ENCODE data around the gene TMEM107.
"Not testable (repeated sequence)": the region's sequence is repeated elsewhere in the genome, so short reads cannot be mapped to it uniquely, and the experiment has no call there.

TMEM107 gene

GRCh38 chr17:8176197-8176940, at the start of gene TMEM107:
Gene TMEM107 (minus strand): TSS chr17:8176380. CDS start chr17:8176286, 94 bp downstream.
- peak; percentile 76 for DNase-seq

DNA sequence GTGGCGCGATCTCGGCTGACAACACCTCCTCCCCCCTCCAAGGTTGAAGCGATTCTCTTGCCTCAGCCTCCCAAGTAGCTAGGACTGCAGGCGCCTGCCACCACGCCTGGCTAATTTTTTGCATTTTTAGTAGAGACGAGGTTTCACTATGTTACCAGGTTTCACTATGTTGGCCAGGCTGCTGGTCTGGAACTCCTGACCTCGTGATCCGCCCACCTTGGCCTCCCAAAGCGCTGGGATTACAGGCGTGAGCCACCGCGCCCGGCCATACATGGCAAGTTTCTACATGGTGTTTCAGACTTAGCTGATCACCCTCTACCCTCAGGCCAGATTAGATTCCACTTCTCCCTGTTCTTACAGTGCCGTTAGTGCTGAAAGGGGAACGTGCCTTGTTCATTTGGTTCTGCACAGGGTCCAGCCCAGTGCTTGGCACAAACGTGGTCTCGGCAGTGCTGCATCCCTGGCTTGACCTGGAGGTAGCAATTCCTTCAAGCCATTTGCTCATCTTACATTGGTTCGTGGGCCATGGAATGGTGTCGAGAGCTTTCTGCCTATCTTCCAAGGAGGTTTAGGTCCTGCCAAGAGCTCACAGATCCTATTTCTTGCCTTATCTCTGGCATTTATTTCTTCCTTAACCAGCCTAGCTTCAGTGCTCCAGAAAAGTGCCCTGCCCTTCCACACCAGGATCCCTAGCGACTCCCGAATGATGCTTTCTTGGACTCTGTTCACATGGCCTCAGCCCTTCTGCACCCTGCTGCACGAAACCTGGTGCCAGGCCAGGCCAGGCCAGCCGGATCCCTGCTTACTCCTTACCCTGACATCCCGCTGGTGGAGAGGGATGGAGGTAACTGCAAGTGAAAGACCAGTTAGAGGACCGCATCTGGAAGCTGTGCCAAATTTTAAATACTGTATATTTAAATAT, 49.0 kb upstream of the TMEM107 start:
- DNase-seq = no peak

DNA sequence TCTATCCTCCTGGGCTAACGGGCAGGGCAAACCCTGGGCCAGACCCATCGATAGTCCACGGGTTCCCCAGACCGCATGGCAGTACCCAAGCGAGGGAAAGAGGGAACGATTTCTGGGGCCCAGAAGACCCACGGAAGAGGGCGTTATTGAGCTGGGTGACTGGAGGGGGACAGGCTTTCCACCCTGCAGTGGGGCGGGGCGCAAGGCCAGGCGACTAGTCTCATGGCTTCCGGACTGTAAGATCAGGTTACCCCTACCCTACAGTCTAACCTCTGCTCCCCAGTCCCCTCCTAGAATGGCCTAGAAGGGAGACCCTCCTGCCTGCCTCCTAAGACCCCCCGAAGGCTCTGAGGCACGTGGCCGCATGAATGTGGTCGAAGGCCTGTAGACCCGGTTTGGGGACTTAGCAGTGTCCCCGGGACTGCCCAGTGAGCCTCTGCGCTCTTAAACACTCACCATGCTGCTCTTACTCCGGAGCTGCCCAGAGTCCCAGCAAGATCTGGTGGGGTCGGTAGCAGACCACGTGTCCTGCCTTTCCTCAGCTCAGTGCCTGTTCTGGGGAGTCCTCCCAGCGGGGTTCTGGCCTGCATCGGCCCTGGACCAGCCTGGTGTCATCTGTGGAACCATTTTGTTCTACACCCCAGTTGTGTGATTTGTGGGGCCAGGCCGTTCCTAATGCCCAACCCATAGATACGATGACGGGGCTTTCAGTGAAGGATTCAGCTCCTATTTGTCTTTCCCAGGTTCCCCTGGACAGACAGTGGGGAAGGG, 47.4 kb upstream of the TMEM107 start:
- peak; percentile 68 for DNase-seq

DNA sequence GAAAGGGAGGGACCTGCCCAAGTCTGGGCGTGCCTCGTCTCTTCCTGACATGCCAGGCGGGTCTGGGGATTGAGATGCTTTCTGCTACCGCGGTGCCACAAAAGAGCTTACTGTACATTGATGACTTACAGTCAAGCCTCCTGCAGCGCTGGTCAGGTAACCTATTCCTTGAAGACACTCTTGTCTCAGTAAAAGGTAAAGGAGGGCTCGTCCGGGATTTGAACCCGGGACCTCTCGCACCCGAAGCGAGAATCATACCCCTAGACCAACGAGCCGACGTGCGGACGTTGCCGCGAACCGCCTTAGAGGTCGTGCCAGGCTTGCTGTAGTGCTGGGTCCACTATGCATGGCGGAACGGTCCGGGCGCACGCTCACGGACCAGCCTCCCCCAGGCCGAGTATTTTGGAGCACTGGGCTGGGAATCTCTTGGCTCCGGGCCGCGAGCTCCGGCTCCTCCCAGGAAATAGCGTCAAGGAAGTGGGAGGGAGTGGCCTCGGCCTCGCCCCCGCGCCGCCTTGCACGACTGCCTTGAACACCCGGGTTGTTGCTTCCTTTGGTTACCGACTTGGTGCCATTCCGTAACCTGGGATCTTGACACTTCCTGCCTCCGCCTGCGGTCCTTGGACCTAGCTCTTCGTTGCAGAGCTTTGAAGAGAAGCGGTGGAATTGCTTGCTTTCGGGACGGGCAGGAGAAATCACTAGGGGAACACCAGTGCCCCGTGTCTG, 46.6 kb upstream of the TMEM107 start:
- peak; percentile 94 for DNase-seq

GRCh38 chr17:8222380-8222629, 46.1 kb upstream of the TMEM107 start:
- no peak for DNase-seq

DNA sequence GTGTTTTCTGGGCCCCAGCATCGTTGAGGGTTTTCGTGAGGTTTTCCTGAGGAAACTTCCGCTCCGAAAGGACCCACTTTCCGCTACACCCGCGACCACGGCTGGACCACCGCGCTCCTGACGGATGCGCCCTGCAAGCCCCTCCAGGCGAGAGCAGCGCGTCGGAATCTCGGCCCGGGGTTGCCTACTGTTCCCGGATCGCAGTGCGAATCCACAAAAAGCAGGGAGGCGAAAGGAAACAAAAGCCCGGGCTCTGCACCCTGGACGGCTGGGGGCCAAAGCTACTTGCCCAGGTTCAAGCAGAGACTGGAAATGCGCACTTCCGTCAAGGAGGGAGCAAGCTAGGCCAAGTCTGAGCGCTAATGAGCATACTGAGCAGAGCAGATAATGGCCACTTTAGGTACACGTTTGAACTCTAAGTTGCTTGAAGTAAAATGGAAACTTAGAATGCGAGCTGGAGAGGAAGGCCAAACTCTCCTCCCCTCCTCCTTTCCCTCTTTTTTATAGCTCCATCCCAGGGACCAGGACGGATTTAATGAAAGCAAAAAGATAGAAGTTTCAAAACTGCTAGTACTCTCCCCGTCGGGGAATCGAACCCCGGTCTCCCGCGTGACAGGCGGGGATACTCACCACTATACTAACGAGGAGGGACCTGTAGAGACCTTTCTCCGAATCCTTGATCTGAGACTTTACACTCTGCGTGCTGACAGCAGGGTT, 45.6 kb upstream of the TMEM107 start:
- DNase-seq = peak; percentile 92

GRCh38 chr17:8220783-8221662, 44.8 kb upstream of the TMEM107 start:
- peak; percentile 92 for DNase-seq

GRCh38 chr17:8214000-8214399, 37.8 kb upstream of the TMEM107 start:
- not testable (repeated sequence) for DNase-seq

DNA sequence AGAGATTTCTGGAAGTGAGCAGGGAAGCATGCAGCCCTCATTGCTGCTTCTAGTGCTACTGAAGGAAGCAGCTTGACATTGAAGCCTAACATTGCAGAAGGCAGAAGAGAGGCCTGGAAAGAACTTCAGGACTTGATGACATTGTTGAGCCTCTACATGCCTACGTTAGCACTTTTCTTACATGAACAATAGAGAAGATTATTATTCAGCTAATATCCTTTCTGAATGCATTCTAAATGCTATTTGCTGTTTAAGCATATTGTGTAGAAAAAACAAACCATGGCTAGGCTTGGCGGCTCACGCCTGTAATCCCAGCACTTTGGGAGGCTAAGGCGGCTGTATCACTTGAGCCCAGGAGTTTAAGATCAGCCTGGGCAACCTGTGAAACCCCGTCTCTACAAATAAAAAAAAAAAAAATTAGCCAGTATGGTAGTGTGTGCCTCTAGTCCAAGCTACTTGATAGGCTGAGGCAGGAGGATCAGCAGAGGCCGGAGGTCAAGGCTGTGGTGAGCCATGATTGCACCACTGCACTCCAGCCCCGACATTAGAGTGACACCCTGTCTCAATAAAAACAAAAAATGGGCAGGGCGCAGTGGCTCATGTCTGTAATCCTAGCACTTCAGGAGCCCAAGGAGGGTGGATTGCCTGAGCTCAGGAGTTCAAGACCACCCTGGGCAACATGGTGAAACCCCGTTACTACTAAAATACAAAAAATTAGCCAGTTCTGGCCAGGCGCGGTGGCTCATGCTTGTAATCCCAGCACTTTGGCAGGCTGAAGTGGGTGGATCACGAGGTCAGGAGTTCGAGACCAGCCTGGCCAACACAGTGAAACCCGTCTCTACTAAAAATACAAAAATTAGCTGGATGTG, 36.4 kb upstream of the TMEM107 start:
- no peak for DNase-seq

- no peak for DNase-seq
Observed at GRCh38 chr17:8210761-8211458, 34.7 kb upstream of the TMEM107 start.

- peak; percentile 91 for DNase-seq
Observed at GRCh38 chr17:8209907-8210760, 34.0 kb upstream of the TMEM107 start, which contains the start of gene AURKB. Gene AURKB (minus strand): TSS chr17:8210575. CDS start chr17:8210224, 351 bp downstream.

GRCh38 chr17:8206536-8206935, 30.4 kb upstream of the TMEM107 start:
- DNase-seq = no peak

DNA sequence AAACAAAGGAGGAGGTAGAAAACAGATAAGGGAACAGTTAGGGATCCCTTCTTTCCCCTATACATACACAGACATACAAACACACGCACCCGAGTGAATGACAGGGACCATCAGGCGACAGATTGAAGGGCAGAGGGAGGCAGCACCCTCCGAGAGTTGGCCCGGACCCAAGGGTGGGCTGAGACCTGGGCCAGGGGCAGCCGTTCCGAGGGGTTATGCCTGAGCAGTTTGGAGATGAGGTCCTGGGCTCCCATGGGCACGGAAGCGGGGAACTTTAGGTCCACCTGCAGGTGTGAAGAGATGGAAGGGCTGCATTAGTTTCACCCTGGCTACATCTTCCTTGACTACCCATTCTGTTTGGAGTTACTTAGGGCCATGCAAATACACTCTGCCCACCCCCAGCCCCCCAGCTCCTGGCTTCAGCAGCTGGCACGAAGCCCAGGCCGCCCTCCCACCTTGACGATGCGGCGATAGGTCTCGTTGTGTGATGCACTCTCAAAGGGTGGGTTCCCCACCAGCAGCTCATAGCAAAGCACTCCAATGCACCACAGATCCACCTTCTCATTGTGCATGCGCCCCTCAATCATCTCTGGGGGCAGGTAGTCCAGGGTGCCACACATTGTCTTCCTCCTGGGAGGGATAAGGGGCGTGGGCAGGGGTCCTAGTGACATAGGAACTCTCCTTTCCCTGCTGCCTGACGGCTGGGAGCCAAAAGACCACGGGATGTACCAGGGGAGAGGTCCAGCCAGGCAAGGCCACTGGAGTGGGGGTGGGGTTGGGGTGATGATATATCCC, 28.8 kb upstream of the TMEM107 start:
- no peak for DNase-seq

DNA sequence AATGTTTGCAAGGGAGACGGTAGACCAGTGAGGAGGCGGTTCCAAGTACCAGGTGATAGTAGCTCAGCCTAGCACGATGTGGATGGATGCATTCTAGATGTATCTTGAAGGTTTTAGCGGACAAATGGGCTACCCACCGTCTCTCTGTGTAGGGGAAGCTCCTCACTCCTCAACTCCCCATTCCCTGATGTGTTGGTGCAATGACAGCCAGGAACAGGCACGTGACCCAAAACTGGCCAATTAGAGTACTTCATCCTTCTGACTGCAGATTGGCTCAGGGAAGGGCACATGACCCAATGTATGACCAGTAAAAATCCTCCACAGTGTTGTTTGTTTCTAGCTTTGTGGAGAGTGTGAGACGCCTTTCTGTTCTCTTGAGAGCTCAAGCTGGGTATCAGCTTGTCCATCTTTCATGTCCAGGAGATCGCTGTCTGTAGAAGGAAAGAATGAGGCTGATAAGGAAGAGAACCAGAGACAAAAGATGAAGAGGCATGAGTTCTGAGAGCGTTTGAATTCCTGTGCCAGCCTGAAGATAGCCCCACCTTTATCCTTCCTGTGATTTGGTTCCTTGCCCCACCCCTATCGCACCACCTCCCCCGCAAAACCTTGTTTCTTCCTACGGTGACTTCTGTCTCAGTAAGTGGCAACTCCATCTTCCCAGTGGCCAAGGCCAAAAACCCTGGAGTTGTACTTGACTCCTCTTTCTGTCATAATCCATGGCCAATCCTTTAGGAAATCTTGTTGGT, 16.1 kb upstream of the TMEM107 start:
- DNase-seq = peak; percentile 97

DNA sequence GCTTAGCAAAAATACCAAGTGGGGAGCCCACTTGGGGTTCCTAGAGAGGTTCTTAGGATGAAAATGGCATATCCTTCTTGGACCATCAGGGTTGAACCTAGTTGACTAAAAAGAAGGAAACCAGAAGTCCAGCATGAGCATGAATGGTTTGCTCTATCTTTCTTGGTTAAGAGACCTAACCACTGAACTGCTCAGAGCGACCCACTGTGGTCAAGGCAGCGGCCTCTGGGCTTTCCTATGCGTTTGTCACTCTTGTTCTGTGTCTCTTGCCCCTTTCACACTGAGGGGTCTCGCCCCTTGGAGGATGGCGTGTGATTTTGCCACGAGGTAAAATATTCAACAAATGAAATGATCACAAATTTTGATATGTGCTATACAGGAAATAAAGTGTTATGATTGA, 14.3 kb upstream of the TMEM107 start:
- no peak for DNase-seq

DNA sequence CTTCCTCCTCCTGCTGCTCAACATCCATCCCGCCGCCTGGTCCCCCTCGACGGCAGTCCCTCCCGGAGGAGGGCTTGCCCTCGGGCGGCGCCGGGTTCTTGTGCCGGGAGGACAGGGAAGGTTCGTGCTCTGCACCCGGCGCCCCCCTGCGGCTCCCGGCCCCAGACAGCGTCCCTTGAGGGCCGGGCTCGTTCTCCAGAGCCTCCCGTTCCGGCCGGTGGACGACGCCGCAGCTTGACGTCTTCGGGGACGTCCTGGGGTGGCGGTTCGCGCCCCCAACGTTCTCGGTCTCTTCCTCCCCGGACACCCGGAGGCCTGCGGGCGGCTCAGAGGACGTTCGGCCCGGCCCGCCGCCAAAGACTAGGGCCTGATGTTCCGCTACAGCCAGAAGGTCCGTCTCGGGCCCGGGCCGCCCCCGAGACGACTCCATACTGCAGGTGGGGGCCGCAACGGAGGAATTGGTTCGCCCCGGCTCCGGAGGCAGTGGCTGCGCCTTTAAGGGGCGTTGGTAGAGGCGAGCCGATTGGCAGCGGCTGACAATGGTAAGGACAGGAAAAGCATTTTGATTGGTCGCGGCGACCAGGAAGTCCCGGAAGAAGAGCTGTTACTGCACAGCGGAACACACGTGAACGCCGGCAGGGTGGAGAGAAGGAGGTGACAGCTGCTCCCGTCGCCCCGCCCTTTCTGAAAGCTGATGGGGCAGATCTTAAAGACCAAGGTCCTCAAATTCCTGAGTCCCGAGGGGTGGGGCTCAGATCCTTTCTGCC, 13.7 kb upstream of the TMEM107 start, which contains the start of gene BORCS6:
Gene BORCS6, minus strand, starts transcription at position 470 of the 767 bp plus-strand sequence. Its CDS starts 40 bp downstream, at position 430.
- DNase-seq = peak; percentile 97

Measured in midbrain (tissue), 1 donor.